ENCODE results near the gene NR4A2. TPM values are rescaled to one million over a fixed set of nuclear protein-coding genes. Genes with fewer than 3 reads are reported as not detected.

The NR4A2 gene
- total RNA-seq, 1 donor, result not detected

DNA sequence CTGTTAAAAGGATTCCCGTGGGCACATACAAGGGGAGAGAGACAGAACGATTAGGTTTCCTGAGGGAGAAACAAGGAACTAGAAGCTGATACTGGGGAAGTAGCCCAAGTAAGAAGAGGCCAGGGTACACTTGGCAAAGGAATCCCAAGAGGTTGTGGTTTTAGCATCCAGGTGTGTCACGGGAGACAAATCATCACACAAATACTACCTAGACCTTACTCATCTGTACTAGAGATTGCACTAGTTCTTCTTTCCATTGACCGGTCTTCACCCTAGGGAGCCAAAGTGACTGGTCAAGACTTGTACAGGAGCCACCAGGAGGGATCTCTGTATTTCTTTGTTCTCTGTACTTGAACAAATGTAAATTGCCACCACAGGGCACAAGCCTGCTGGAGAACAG lies 14.2 kb upstream of the NR4A2 start:
- H3K4me3 ChIP-seq (ENCODE audit: low read depth, low read length), result no peak overlapping the region
- TF ChIP-seq, protein P1, sequence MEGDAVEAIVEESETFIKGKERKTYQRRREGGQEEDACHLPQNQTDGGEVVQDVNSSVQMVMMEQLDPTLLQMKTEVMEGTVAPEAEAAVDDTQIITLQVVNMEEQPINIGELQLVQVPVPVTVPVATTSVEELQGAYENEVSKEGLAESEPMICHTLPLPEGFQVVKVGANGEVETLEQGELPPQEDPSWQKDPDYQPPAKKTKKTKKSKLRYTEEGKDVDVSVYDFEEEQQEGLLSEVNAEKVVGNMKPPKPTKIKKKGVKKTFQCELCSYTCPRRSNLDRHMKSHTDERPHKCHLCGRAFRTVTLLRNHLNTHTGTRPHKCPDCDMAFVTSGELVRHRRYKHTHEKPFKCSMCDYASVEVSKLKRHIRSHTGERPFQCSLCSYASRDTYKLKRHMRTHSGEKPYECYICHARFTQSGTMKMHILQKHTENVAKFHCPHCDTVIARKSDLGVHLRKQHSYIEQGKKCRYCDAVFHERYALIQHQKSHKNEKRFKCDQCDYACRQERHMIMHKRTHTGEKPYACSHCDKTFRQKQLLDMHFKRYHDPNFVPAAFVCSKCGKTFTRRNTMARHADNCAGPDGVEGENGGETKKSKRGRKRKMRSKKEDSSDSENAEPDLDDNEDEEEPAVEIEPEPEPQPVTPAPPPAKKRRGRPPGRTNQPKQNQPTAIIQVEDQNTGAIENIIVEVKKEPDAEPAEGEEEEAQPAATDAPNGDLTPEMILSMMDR (IDR thresholded peaks at IDR 0.05; ENCODE audit: insufficient read depth, low read depth, low read length), result no peak
- no peak for DNase-seq (ENCODE audit: low read depth)

DNA sequence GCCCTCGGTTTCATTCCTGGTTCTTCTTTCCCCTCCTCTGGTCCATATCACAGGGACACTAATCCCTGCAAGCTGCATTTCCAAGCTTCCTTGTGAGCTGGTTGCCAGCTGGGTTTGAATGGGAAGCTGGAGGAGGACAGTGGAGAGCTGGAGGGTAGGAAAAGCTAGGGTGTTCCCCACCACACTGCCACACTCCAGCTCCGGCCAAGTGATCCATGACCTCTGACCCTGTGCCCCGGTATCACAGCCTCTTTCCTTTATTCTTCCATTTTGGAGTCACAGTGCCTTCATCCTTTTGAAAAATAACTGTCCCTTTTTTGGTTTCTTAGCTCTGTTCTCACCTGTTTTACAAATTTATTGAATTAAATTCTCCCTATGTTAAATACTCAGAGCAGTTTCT lies 13.1 kb upstream of the NR4A2 start:
- TF ChIP-seq, protein P1 (IDR thresholded peaks at IDR 0.05; ENCODE audit: insufficient read depth, low read depth, low read length), result no peak
- no peak for DNase-seq (ENCODE audit: low read depth)

DNA sequence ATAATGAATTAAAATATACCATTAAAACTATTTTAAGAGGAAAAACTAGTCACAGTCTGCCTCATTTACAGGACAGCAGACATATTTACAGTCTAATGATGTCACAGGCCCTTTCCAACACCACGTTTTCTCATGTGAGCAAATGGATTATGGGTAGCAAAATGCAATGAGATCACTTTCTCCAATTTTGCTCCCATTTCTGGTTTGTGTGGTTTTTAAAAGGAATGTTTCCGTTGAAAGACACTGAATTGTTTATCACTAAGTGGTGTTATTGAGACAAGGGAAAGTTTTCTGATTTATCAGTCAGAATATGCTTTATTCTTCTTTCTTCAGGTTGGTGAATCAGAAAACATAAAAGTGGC lies 11.4 kb upstream of the NR4A2 start:
- TF ChIP-seq, protein P1 (IDR thresholded peaks at IDR 0.05; ENCODE audit: insufficient read depth, low read depth, low read length), result no peak
- DNase-seq (ENCODE audit: low read depth), result no peak
- no peak overlapping the region for H3K4me3 ChIP-seq (ENCODE audit: low read depth, low read length)

More for the DNA sequence above, 13.1 kb upstream of the NR4A2 start:
- H3K4me3 ChIP-seq (ENCODE audit: low read depth, low read length), result no peak overlapping the region

DNA sequence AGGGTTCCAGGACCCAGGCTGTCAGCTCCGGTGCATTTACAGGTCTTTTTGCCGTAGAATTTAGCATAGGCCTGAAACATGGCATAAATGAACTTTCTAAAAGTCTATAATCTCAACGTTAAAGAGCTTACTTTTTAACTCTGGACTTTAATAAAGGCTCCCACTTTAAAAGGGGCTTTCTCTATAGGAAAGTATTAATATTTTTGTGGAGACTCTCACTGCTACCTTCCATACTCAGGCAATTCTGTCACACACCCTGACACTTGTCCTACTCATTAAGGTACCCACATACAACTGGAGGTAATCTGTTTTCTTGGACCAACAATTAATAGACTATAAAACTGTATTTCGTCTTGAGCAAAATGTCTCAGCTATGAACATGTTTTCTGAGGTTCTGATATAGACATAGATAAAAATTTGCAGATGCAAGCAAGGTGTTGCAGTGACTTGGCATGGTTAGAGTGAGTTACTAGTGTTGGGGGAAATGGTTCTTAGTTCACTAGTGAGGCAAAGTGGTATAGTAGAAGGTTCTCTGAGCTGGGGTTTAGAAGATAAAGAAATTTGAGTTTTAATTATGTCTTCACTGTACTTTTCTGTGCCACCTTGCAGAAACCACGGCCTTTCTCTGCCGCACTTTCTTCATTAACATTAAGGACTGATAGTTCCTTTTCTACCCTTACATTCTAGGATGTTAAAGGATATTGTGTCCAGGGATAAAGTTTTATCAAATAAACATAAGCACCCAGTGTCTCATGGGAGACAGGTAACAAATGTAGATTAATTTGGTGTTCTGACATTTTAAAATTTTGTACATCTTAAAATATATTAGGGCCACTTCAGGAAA lies 10.8 kb upstream of the NR4A2 start:
- TF ChIP-seq, protein P1 (IDR thresholded peaks at IDR 0.05; ENCODE audit: insufficient read depth, low read depth, low read length), result no peak
- H3K4me3 ChIP-seq (ENCODE audit: low read depth, low read length), result peak overlapping the region; percentile 65
- no peak for DNase-seq (ENCODE audit: low read depth)

DNA sequence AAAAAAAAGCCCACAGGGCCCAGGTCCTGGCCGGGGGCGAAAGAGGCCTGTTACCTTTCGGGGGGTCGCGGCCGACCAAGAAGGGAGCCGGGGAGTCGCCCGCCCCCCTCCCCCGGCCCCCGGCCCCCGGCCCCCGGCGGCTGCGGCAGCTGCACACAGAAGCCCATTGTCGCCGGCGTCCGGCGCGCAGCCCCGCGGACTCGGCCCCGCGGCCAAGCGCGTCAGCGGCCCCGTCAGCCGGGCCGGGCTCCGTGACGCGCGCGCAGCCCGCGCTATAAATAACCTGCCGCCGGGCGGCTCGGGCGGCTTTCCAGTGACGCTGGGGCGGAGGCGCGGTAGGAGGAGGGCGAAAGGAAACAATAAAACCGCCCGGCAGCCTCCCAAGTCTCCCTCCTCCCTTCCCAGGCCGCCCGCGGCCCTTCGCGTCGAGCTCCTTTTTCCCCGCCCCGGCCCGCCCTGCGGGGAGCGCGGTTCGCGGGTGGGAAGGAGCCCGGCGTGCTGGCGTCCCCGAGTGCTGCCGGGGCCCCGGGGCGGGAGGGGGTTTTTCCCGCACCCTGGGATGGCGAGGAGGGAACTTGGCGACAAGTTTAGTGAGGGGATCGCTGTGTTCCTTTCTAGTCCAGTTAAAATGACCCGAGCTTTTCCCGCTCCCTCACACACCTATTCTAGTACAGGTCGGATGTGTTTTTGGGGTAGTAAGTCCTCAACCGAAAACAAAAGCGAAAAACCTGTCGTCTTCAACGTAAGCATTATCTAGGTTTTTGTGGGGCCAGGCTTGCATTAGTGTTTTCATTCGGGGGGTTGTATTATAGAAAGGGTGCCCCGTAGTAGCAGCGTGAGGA lies 10.0 kb upstream of the NR4A2 start:
- peak overlapping the region; percentile 96 for H3K4me3 ChIP-seq (ENCODE audit: low read depth, low read length)
- TF ChIP-seq, protein P1 (IDR thresholded peaks at IDR 0.05; ENCODE audit: insufficient read depth, low read depth, low read length), result no peak
- DNase-seq (ENCODE audit: low read depth), result peak; percentile 96

DNA sequence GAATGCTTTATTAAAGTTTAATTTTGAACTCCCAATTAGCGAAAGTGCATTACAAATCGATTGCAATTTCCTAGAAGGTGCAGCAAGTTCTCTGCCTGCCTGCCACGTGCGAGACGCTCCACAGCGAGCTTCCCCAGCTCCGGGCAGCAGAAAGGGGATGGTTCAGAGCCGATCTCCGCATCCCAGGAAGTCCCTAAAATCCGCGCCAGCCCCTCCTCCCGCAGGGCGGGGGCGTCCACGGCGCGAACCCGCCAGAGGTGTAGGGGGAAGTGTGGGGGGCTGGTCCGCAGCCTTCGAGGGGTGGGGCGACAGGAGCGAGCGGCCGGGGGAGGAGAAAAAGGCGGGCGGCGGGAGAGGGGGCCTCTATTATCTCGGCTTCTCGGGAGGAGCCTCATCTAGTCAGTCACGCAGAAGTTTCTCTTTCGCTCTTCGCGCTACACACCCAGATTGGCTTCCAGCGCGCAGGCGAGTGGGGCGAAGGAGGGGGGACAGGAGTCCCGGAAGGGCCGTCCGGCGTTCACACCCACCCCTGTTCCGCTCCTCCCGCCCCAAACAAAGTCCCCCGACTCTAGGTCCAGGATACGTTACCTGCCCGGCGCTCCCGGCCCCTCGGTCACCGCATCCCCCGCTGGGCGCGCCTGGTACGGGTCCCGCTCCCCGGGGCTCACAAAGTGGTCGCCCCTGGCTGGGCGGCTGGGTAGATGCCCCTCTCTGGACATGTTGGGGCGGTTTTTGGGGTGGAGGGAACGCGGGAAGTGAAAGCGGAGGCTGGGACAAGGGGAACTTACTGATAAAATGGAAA lies 9.1 kb upstream of the NR4A2 start:
- TF ChIP-seq, protein P1 (IDR thresholded peaks at IDR 0.05; ENCODE audit: insufficient read depth, low read depth, low read length), result no peak
- H3K4me3 ChIP-seq (ENCODE audit: low read depth, low read length), result peak overlapping the region; percentile 96
- DNase-seq (ENCODE audit: low read depth), result peak; percentile 96
